Mesendoderm (in vitro differentiated cells): ENCODE data around the gene TFB2M.

Experiments used
- DNase-seq: peaks from one replicate; pipeline ENCODE4 v3.0.0; 2013
- H2AK5ac ChIP-seq: 2 replicates; pipeline ENCODE4 v1.6.1; 2013; ENCODE audit warnings: low read length, inconsistent platforms
- H2BK120ac ChIP-seq: 2 replicates; pipeline ENCODE4 v1.6.1; 2013; ENCODE audit warnings: low read depth, mild to moderate bottlenecking, low read length, moderate library complexity, mixed read lengths
- H2BK15ac ChIP-seq: replicated peaks from 2 replicates; pipeline ENCODE4 v1.6.1; 2013; ENCODE audit warnings: low read depth, mild to moderate bottlenecking, moderate library complexity
- H2BK5ac ChIP-seq: 2 replicates; pipeline ENCODE4 v1.6.1; 2013; ENCODE audit warnings: low read length, inconsistent platforms
- H3K18ac ChIP-seq: 2 replicates; pipeline ENCODE4 v1.6.1; 2013; ENCODE audit warnings: mild to moderate bottlenecking, low read length, mixed read lengths
- H3K23ac ChIP-seq: one replicate; pipeline ENCODE4 v1.6.1; 2013; ENCODE audit warnings: low read length
- H3K27ac ChIP-seq: 2 replicates; pipeline ENCODE4 v1.5.1; 2013; ENCODE audit warnings: low read depth, mild to moderate bottlenecking, inconsistent platforms, low read length, moderate library complexity
- H3K27me3 ChIP-seq: 2 replicates; pipeline ENCODE4 v1.6.1; 2013; ENCODE audit warnings: low read length, control low read depth, mild to moderate bottlenecking, inconsistent platforms; ENCODE audit not compliant: insufficient read depth, poor library complexity
- H3K36me3 ChIP-seq: 2 replicates; pipeline ENCODE4 v1.6.1; 2013; ENCODE audit warnings: low read length, inconsistent platforms; ENCODE audit not compliant: control insufficient read depth, insufficient read depth
- H3K4ac ChIP-seq: one replicate; pipeline ENCODE4 v1.6.1; 2013; ENCODE audit warnings: low read depth, mild to moderate bottlenecking, low read length, moderate library complexity
- H3K4me1 ChIP-seq: 2 replicates; pipeline ENCODE4 v1.6.1; 2013; ENCODE audit warnings: low read depth, low read length, inconsistent platforms; ENCODE audit not compliant: control insufficient read depth
- H3K4me2 ChIP-seq: 2 replicates; pipeline ENCODE4 v1.6.1; 2013; ENCODE audit warnings: low read length
- H3K4me3 ChIP-seq: 2 replicates; pipeline ENCODE4 v1.5.1; 2013; ENCODE audit warnings: mild to moderate bottlenecking, low read length
- H3K56ac ChIP-seq: one replicate; pipeline ENCODE4 v1.6.1; 2013; ENCODE audit warnings: low read length
- H3K79me1 ChIP-seq: 2 replicates; pipeline ENCODE4 v1.6.1; 2013; ENCODE audit warnings: low read length, inconsistent platforms
- H3K79me2 ChIP-seq: 2 replicates; pipeline ENCODE4 v1.6.1; 2013; ENCODE audit warnings: mild to moderate bottlenecking, low read length; ENCODE audit not compliant: control insufficient read depth, insufficient read depth
- H3K9ac ChIP-seq: 2 replicates; pipeline ENCODE4 v1.6.1; 2013; ENCODE audit warnings: low read length, inconsistent platforms
- H4K5ac ChIP-seq: one replicate; pipeline ENCODE4 v1.6.1; 2013; ENCODE audit warnings: low read length
- H4K8ac ChIP-seq: one replicate; pipeline ENCODE4 v1.6.1; 2013; ENCODE audit warnings: low read depth, mild to moderate bottlenecking, control low read depth, low read length, moderate library complexity
- WGBS: extraction: QIAGEN DNeasy Blood & Tissue Kit; methylation state at CpG from one replicate; pipeline ENCODE4 v1.1.7; 2013; ENCODE audit warnings: low lambda C conversion rate, missing lambda C conversion rate; ENCODE audit not compliant: insufficient coverage; ENCODE audit errors: extremely low coverage; 5-methylcytosine and 5-hydroxymethylcytosine counted together

The TFB2M gene

GRCh38 chr1:246588159-246588721 is 22.2 kb upstream of the TFB2M start:
- H3K4me2 ChIP-seq, result no peak overlapping the region
- H3K23ac ChIP-seq, result no peak overlapping the region
- peaks cover 3% of the 10 kb centered on the region for H3K79me1 ChIP-seq
- no peak overlapping the region for H3K9ac ChIP-seq
- H3K79me2 ChIP-seq, result no peaks in the 10 kb centered on the region
- H3K36me3 ChIP-seq, result no peaks in the 10 kb centered on the region
- no peak overlapping the region for H3K18ac ChIP-seq
- no peaks in the 10 kb centered on the region for H3K4me1 ChIP-seq
- DNase-seq, result no peak
- no peak overlapping the region for H2BK15ac ChIP-seq
- H2BK5ac ChIP-seq, result no peak overlapping the region
- H3K27ac ChIP-seq, result no peak overlapping the region
- H3K4ac ChIP-seq, result no peak overlapping the region
- H2AK5ac ChIP-seq, result no peak overlapping the region
- no peak overlapping the region for H3K4me3 ChIP-seq
- H4K5ac ChIP-seq, result no peak overlapping the region
- WGBS, result 100% methylated on average over 1 of the region's 2 CpGs
- no peak overlapping the region for H3K56ac ChIP-seq
- no peak overlapping the region for H2BK120ac ChIP-seq
- H3K27me3 ChIP-seq, result no peaks in the 10 kb centered on the region
- no peak overlapping the region for H4K8ac ChIP-seq

DNA sequence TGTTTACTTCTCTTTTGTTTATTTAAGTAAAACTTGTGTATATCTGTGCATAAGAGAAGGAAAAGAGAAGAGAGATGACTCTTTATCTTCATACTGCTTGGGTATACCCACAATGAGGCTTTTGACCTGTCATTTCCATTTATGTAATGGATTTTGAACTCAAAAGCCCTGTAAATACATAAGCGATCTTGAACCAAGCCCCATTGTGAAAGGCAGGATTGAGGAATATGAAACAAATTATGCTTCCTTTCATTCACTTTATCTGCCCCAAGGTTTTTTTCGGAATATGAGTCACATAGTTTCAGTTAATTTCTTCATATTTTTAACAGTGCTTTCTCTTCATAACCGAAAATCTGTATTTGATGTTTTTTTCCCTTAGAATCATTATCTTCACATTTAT is 21.5 kb upstream of the TFB2M start:
- Histone ChIP-seq H3K27me3 (no peaks in the 10 kb centered on the region), H3K4me3 (no peak overlapping the region), H4K8ac (no peak overlapping the region), H3K79me1 (peaks cover 6% of the 10 kb centered on the region), H3K27ac (no peak overlapping the region), H2BK15ac (no peak overlapping the region), H3K4me2 (no peak overlapping the region), H2BK5ac (no peak overlapping the region), H3K79me2 (peaks cover 2% of the 10 kb centered on the region), H3K4ac (no peak overlapping the region), H3K36me3 (no peaks in the 10 kb centered on the region), H3K4me1 (no peaks in the 10 kb centered on the region), H3K23ac (no peak overlapping the region), H3K9ac (no peak overlapping the region), H4K5ac (no peak overlapping the region), H2BK120ac (no peak overlapping the region), H3K56ac (no peak overlapping the region), H2AK5ac (no peak overlapping the region), H3K18ac (no peak overlapping the region)
- DNase-seq, result no peak
- no CpG with 5 or more reads among the region's 3 CpGs for WGBS

- no peak overlapping the region for H3K23ac ChIP-seq
- H4K5ac ChIP-seq, result no peak overlapping the region
- no peak overlapping the region for H3K56ac ChIP-seq
- H3K79me2 ChIP-seq, result peaks cover 2% of the 10 kb centered on the region
- no peak overlapping the region for H3K18ac ChIP-seq
- no peak overlapping the region for H2BK15ac ChIP-seq
- no peak overlapping the region for H2BK120ac ChIP-seq
- H3K27me3 ChIP-seq, result no peaks in the 10 kb centered on the region
- no peak overlapping the region for H3K4ac ChIP-seq
- H3K4me2 ChIP-seq, result no peak overlapping the region
- no peak overlapping the region for H3K4me3 ChIP-seq
- H2BK5ac ChIP-seq, result no peak overlapping the region
- DNase-seq, result no peak
- peaks cover 7% of the 10 kb centered on the region for H3K79me1 ChIP-seq
- H4K8ac ChIP-seq, result no peak overlapping the region
- H3K27ac ChIP-seq, result no peak overlapping the region
- no peak overlapping the region for H3K9ac ChIP-seq
- H3K36me3 ChIP-seq, result no peaks in the 10 kb centered on the region
- H3K4me1 ChIP-seq, result no peaks in the 10 kb centered on the region
- H2AK5ac ChIP-seq, result no peak overlapping the region
- WGBS, result no CpG with 5 or more reads among the region's 3 CpGs
Observed at GRCh38 chr1:246587032-246587431, 21.0 kb upstream of the TFB2M start.

DNA sequence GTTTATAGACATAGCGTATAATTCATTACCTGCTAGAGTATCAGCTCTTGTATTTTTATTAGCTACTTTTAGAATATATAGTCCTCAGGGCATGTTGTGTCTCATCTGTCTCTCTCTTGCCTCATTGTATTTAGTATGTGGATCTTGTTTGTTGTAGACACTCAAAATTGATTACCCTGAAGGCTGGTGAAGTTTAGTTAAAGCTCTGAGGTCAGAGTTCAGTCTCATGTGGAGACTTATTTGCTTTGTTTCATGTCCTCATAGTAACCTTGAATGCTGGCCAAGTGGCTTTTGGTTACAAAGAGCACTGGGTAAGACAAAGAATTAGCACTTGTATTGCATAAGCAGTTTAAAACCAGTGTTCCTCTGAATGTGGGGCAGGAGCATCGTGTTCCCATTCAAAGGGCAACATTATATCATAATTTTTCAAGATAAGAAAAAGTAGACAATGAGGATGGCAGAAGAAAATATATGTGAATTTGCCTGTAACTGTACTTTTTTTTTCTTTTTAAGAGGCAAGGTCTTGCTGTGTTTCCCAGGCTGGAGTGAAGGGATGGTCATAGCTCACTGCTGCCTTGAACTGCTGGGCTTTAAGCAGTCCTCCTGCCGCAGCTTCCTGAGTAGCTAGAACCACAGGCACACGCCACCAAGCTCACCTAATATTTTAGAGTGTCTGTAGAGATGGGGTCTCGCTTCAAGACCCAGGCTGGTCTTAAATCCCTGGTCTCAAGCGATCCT is 17.6 kb upstream of the TFB2M start:
- Histone ChIP-seq H3K9ac (no peak overlapping the region), H3K27ac (no peak overlapping the region)

GRCh38 chr1:246583056-246583440 is 17.0 kb upstream of the TFB2M start:
- Histone ChIP-seq H3K79me1 (peaks cover 9% of the 10 kb centered on the region), H3K4me2 (no peak overlapping the region), H3K23ac (no peak overlapping the region), H2AK5ac (no peak overlapping the region), H3K4ac (no peak overlapping the region), H2BK120ac (no peak overlapping the region), H2BK5ac (no peak overlapping the region), H3K4me3 (no peak overlapping the region), H3K18ac (no peak overlapping the region), H3K4me1 (no peaks in the 10 kb centered on the region), H3K56ac (no peak overlapping the region), H3K27me3 (no peaks in the 10 kb centered on the region), H3K36me3 (no peaks in the 10 kb centered on the region), H2BK15ac (no peak overlapping the region), H3K79me2 (peaks cover 2% of the 10 kb centered on the region), H3K9ac (no peak overlapping the region), H4K5ac (no peak overlapping the region), H3K27ac (no peak overlapping the region), H4K8ac (no peak overlapping the region)
- WGBS, result no CpG with 5 or more reads among the region's 2 CpGs
- DNase-seq, result no peak

More for the DNA sequence above, 17.6 kb upstream of the TFB2M start:
- DNase-seq, result no peak
- H3K4me3 ChIP-seq, result no peak overlapping the region
- H3K79me2 ChIP-seq, result peaks cover 2% of the 10 kb centered on the region
- H4K5ac ChIP-seq, result no peak overlapping the region
- H3K4ac ChIP-seq, result no peak overlapping the region
- no peak overlapping the region for H4K8ac ChIP-seq
- H2BK120ac ChIP-seq, result no peak overlapping the region
- no peaks in the 10 kb centered on the region for H3K4me1 ChIP-seq
- H2BK15ac ChIP-seq, result no peak overlapping the region
- peaks cover 9% of the 10 kb centered on the region for H3K79me1 ChIP-seq
- no peak overlapping the region for H3K18ac ChIP-seq
- no peaks in the 10 kb centered on the region for H3K27me3 ChIP-seq
- H3K56ac ChIP-seq, result no peak overlapping the region
- H3K23ac ChIP-seq, result no peak overlapping the region
- no peak overlapping the region for H3K4me2 ChIP-seq
- H3K36me3 ChIP-seq, result no peaks in the 10 kb centered on the region
- no peak overlapping the region for H2AK5ac ChIP-seq
- WGBS, result no CpG with 5 or more reads among the region's 6 CpGs
- H2BK5ac ChIP-seq, result no peak overlapping the region
